PC-3 (cell line): ENCODE results near the gene NTN5. TPM values are rescaled to one million over a fixed set of nuclear protein-coding genes. Genes with fewer than 3 reads are reported as not detected.
"Not testable (repeated sequence)": the region's sequence is repeated elsewhere in the genome, so short reads cannot be mapped to it uniquely, and the experiment has no call there.

Experiments used
- ATAC-seq: fragments of 200-7000 bp; cut with Tn5 transposase; 2 replicates; pipeline ENCODE4 v1.9.1; 2020; ENCODE audit warnings: mild to moderate bottlenecking, moderate library complexity
- BruUV-seq: library from RNA; stranded (reverse); fragments of 400-500 nt; replicated peaks from 2 replicates; lab custom pipeline; 2021; lab: Mats Ljungman, UMichigan
- CTCF ChIA-PET: fragments of 300-600 bp; sonication (Branson Sonifier 250); formaldehyde crosslinking; loops from one replicate; lab custom pipeline; 2022; ENCODE audit warnings: antibody characterized with exemption; lab: Charles Lee
- POLR2A ChIA-PET: fragments of 300-600 bp; sonication (Branson Sonifier 250); formaldehyde crosslinking; loops from one replicate; lab custom pipeline; 2022; ENCODE audit warnings: antibody characterized with exemption; ENCODE audit not compliant: unreplicated experiment; lab: Charles Lee
- DNase-seq: peaks from one replicate; pipeline ENCODE4 v3.0.0-alpha.2; 2015
- H2AFZ ChIP-seq: fragments of 300-600 bp; sonication (generic); 2 replicates; pipeline ENCODE4 v1.6.0; 2016; ENCODE audit warnings: antibody characterized with exemption, low read length
- H3F3A ChIP-seq: fragments of 300-600 bp; sonication (generic); one replicate; pipeline ENCODE4 v1.6.0; 2017; ENCODE audit warnings: antibody characterized with exemption, low read length, control low read depth, mild to moderate bottlenecking; ENCODE audit not compliant: unreplicated experiment
- H3K27ac ChIP-seq: fragments of 300-600 bp; sonication (generic); 2 replicates; pipeline ENCODE4 v1.5.1; 2016; ENCODE audit warnings: mild to moderate bottlenecking, low read length
- H3K27me3 ChIP-seq: fragments of 300-600 bp; sonication (generic); 2 replicates; pipeline ENCODE4 v1.6.1; 2016; ENCODE audit warnings: low read length, mixed read lengths
- H3K36me3 ChIP-seq: fragments of 300-600 bp; sonication (generic); 2 replicates; pipeline ENCODE4 v1.6.1; 2016; ENCODE audit warnings: low read depth, mixed run types, low read length, mixed read lengths
- H3K4me1 ChIP-seq: fragments of 300-600 bp; sonication (generic); 2 replicates; pipeline ENCODE4 v1.5.1; 2016; ENCODE audit warnings: low read length; ENCODE audit not compliant: insufficient read depth
- H3K4me2 ChIP-seq: fragments of 300-600 bp; sonication (generic); 2 replicates; pipeline ENCODE4 v1.6.0; 2016; ENCODE audit warnings: low read length
- H3K4me3 ChIP-seq: fragments of 300-600 bp; sonication (generic); 2 replicates; pipeline ENCODE4 v1.5.1; 2016; ENCODE audit warnings: mild to moderate bottlenecking, low read length, mixed read lengths
- H3K79me2 ChIP-seq: fragments of 300-600 bp; sonication (generic); 2 replicates; pipeline ENCODE4 v1.6.1; 2017; ENCODE audit warnings: low read length, mixed read lengths
- H3K9ac ChIP-seq: fragments of 300-600 bp; sonication (generic); 2 replicates; pipeline ENCODE4 v1.6.0; 2016; ENCODE audit warnings: mild to moderate bottlenecking, low read length
- H3K9me2 ChIP-seq: fragments of 300-600 bp; sonication (generic); replicated peaks from 2 replicates; pipeline ENCODE4 v1.6.1; 2016; ENCODE audit warnings: mixed run types, low read length, mixed read lengths
- H3K9me3 ChIP-seq: fragments of 300-600 bp; sonication (generic); 2 replicates; pipeline ENCODE4 v1.6.1; 2016; ENCODE audit warnings: low read length, mixed read lengths
- H4K20me1 ChIP-seq: fragments of 300-600 bp; sonication (generic); 2 replicates; pipeline ENCODE4 v1.6.1; 2016; ENCODE audit warnings: low read length, mixed read lengths
- CTCF ChIP-seq: fragments of 300-600 bp; sonication (generic); conservative IDR thresholded peaks from 2 replicates; pipeline ENCODE4 v1.5.1; 2017; ENCODE audit warnings: antibody characterized with exemption, low read depth, mild to moderate bottlenecking, low read length
- EZH2 ChIP-seq: fragments of 300-600 bp; sonication (generic); IDR thresholded peaks from one replicate; pipeline ENCODE4 v1.6.1; 2017; ENCODE audit warnings: antibody characterized with exemption, mild to moderate bottlenecking, low read length; ENCODE audit not compliant: unreplicated experiment
- EZH2phosphoT487 ChIP-seq: fragments of 300-600 bp; sonication (generic); IDR thresholded peaks from 2 replicates; pipeline ENCODE4 v1.6.1; 2018; ENCODE audit warnings: mild to moderate bottlenecking, antibody characterized with exemption, low read length, borderline replicate concordance
- intact Hi-C: fragments of 100-400 bp; cut with micrococcal nuclease; formaldehyde crosslinking; loops from 2 replicates; pipeline ENCODE4 v1.9.0; 2023
- total RNA-seq: library from RNA; depleted of rRNA; stranded (reverse); fragments of >200 nt; gene quantifications from 2 replicates; pipeline ENCODE4 v1.2.3, GENCODE V29; 2014

Gene NTN5
- total RNA-seq, 1 experiment from 2014 or later: 0.18 TPM

GRCh38 chr19:48660852-48661710 is 11.7 kb downstream of the NTN5 start:
- DNase-seq: peak; percentile 79
- H3K27me3 ChIP-seq: no peaks in the 10 kb centered on the region
- no peak overlapping the region for H3K9ac ChIP-seq
- H3K4me2 ChIP-seq: 0 out of 2 replicates have a peak overlapping the region, but pooled peaks have one; percentile 13
- no peaks in the 10 kb centered on the region for H3K36me3 ChIP-seq
- H3K4me3 ChIP-seq: no peak overlapping the region
- no peaks in the 10 kb centered on the region for H3K79me2 ChIP-seq
- no peaks in the 10 kb centered on the region for H3K9me2 ChIP-seq
- ChIA-PET POLR2A (no interaction called here), CTCF (no interaction called here)
- TF ChIP-seq EZH2phosphoT487 (no peak), EZH2 (no peak), CTCF (no peak)
- H2AFZ ChIP-seq: peak overlapping the region; percentile 61; the same call in 1 of the 2 replicates
- intact Hi-C loops: no loop called here
- H3F3A ChIP-seq: no peaks in the 10 kb centered on the region
- no TSS peak for BruUV-seq
- no peak overlapping the region for H3K27ac ChIP-seq
- ATAC-seq: peak; percentile 75
- no peaks in the 10 kb centered on the region for H3K9me3 ChIP-seq
- H4K20me1 ChIP-seq: no peaks in the 10 kb centered on the region
- H3K4me1 ChIP-seq: no peaks in the 10 kb centered on the region

GRCh38 chr19:48659768-48660167 is 13.0 kb downstream of the NTN5 start:
- no peaks in the 10 kb centered on the region for H3K79me2 ChIP-seq
- H3K4me2 ChIP-seq: no peak overlapping the region
- no peak overlapping the region for H3K27ac ChIP-seq
- ChIA-PET CTCF (no interaction called here), POLR2A (no interaction called here)
- no TSS peak for BruUV-seq
- no peaks in the 10 kb centered on the region for H3K4me1 ChIP-seq
- no peaks in the 10 kb centered on the region for H4K20me1 ChIP-seq
- H3K9ac ChIP-seq: no peak overlapping the region
- H3F3A ChIP-seq: no peaks in the 10 kb centered on the region
- no peak for ATAC-seq
- no peak overlapping the region for H2AFZ ChIP-seq
- H3K27me3 ChIP-seq: no peaks in the 10 kb centered on the region
- no peak for DNase-seq
- no peaks in the 10 kb centered on the region for H3K36me3 ChIP-seq
- TF ChIP-seq EZH2: no peak
- no peak for TF ChIP-seq CTCF
- TF ChIP-seq EZH2phosphoT487: no peak
- intact Hi-C loops: no loop called here
- no peaks in the 10 kb centered on the region for H3K9me3 ChIP-seq
- H3K9me2 ChIP-seq: no peaks in the 10 kb centered on the region
- no peak overlapping the region for H3K4me3 ChIP-seq

GRCh38 chr19:48658483-48658882 is 14.3 kb downstream of the NTN5 start:
- no peaks in the 10 kb centered on the region for H3K79me2 ChIP-seq
- H3K36me3 ChIP-seq: no peaks in the 10 kb centered on the region
- intact Hi-C loops: no loop called here
- no peak overlapping the region for H3K4me3 ChIP-seq
- no peak for TF ChIP-seq EZH2phosphoT487
- POLR2A ChIA-PET: no interaction called here
- H3K27ac ChIP-seq: no peak overlapping the region
- H3K4me2 ChIP-seq: no peak overlapping the region
- no peak overlapping the region for H2AFZ ChIP-seq
- H3K27me3 ChIP-seq: no peaks in the 10 kb centered on the region
- H3K9me3 ChIP-seq: no peaks in the 10 kb centered on the region
- no peaks in the 10 kb centered on the region for H3F3A ChIP-seq
- H4K20me1 ChIP-seq: no peaks in the 10 kb centered on the region
- CTCF ChIA-PET: no interaction called here
- BruUV-seq: no TSS peak
- no peak for ATAC-seq
- DNase-seq: no peak
- H3K9me2 ChIP-seq: no peaks in the 10 kb centered on the region
- no peaks in the 10 kb centered on the region for H3K4me1 ChIP-seq
- no peak overlapping the region for H3K9ac ChIP-seq

GRCh38 chr19:48657828-48658227 is 15.0 kb downstream of the NTN5 start:
- BruUV-seq, H3K27ac ChIP-seq, H3K4me1 ChIP-seq, intact Hi-C loops, H2AFZ ChIP-seq, ATAC-seq, POLR2A ChIA-PET, H3K9me3 ChIP-seq, H3F3A ChIP-seq, H3K9me2 ChIP-seq, H3K9ac ChIP-seq, H3K4me2 ChIP-seq, DNase-seq, H3K79me2 ChIP-seq, H3K36me3 ChIP-seq, H3K4me3 ChIP-seq, H3K27me3 ChIP-seq, H4K20me1 ChIP-seq: not testable (repeated sequence)
- CTCF ChIA-PET: interaction anchor here (1.0 kb wide), 1 partner anchor 12 kb away, joined by 3 read pairs; the partner anchor contains the start of gene CA11
